ENCODE measurements around the gene TELO2.

TELO2 gene

GRCh38 chr16:1454561-1454960, 38.6 kb upstream of the TELO2 start:
- no peak for TF ChIP-seq ISL1 (CRISPR knock-in tag; IDR thresholded peaks at IDR 0.05)
- TF ChIP-seq, protein P1, sequence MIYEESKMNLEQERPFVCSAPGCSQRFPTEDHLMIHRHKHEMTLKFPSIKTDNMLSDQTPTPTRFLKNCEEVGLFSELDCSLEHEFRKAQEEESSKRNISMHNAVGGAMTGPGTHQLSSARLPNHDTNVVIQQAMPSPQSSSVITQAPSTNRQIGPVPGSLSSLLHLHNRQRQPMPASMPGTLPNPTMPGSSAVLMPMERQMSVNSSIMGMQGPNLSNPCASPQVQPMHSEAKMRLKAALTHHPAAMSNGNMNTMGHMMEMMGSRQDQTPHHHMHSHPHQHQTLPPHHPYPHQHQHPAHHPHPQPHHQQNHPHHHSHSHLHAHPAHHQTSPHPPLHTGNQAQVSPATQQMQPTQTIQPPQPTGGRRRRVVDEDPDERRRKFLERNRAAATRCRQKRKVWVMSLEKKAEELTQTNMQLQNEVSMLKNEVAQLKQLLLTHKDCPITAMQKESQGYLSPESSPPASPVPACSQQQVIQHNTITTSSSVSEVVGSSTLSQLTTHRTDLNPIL (CRISPR knock-in tag; IDR thresholded peaks at IDR 0.05; ENCODE audit: low read depth), result no peak
- no peak for TF ChIP-seq CSDC2 (CRISPR knock-in tag; IDR thresholded peaks at IDR 0.05)
- ATAC-seq, result no peak

DNA sequence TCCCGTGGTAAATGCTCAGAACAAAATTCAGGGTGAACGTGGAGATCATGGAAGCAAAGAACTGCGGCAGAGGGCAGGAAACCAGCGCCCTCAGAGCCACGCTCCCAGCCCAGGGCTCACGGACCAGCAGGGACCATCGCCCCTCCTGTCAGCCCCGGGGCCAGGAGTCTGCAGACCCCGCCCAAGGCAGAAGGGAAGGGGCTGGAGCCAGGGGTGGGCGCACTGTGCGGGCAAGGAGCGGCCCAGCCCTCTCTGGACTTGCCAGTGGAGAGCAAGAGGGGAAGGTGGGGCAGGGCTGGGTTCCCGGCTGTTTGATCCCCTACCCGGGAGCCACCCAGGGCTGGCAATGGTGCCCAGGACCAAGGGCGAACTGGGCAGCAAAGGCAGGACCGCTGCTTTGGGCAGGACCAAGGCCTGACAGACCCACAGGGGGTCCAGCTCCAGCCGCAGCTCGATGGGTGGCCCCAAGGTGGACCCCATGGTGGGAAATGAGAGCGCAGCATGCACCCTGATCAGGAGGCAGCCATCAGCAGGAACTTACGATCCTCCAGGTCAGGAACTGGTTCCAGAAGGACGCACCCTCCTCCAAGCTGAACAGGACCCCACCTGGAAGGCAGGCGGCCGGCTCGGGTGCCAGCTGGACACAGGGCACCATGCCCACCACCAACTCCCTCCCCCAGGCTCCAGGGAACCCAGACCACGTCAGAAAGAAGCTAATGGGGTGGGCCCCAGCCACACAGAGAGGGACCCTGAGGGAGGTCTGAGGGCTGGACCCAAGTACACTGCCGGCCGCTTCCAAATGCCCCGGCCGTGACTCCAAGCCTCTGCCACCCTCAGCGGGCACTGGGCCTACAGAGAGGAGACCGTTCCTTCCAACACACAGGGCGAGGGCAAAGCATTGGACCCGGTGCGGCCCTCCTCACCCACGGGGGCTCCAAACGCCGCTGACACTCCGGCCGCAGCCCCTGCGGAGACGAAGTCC, 37.7 kb upstream of the TELO2 start:
- TF ChIP-seq, protein P1 (CRISPR knock-in tag; IDR thresholded peaks at IDR 0.05; ENCODE audit: low read depth), result no peak
- TF ChIP-seq GLIS3 (CRISPR knock-in tag; IDR thresholded peaks at IDR 0.05), result no peak
- TF ChIP-seq ZFP30 (CRISPR knock-in tag; IDR thresholded peaks at IDR 0.05), result no peak
- TF ChIP-seq ZC3H10 (CRISPR knock-in tag; IDR thresholded peaks at IDR 0.05), result no peak
- no peak for TF ChIP-seq TOX (CRISPR knock-in tag; IDR thresholded peaks at IDR 0.05; ENCODE audit: borderline replicate concordance)
- no peak for TF ChIP-seq BACH2 (CRISPR knock-in tag; IDR thresholded peaks at IDR 0.05; ENCODE audit: borderline replicate concordance)
- TF ChIP-seq, protein P2, sequence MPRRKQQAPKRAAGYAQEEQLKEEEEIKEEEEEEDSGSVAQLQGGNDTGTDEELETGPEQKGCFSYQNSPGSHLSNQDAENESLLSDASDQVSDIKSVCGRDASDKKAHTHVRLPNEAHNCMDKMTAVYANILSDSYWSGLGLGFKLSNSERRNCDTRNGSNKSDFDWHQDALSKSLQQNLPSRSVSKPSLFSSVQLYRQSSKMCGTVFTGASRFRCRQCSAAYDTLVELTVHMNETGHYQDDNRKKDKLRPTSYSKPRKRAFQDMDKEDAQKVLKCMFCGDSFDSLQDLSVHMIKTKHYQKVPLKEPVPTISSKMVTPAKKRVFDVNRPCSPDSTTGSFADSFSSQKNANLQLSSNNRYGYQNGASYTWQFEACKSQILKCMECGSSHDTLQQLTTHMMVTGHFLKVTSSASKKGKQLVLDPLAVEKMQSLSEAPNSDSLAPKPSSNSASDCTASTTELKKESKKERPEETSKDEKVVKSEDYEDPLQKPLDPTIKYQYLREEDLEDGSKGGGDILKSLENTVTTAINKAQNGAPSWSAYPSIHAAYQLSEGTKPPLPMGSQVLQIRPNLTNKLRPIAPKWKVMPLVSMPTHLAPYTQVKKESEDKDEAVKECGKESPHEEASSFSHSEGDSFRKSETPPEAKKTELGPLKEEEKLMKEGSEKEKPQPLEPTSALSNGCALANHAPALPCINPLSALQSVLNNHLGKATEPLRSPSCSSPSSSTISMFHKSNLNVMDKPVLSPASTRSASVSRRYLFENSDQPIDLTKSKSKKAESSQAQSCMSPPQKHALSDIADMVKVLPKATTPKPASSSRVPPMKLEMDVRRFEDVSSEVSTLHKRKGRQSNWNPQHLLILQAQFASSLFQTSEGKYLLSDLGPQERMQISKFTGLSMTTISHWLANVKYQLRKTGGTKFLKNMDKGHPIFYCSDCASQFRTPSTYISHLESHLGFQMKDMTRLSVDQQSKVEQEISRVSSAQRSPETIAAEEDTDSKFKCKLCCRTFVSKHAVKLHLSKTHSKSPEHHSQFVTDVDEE (CRISPR knock-in tag; IDR thresholded peaks at IDR 0.05), result no peak
- no peak for TF ChIP-seq ZNF565 (CRISPR knock-in tag; conservative IDR thresholded peaks at IDR 0.05; ENCODE audit: low read depth)
- no peak for TF ChIP-seq SNAI2 (CRISPR knock-in tag; IDR thresholded peaks at IDR 0.05)
- TF ChIP-seq RARB (CRISPR knock-in tag; IDR thresholded peaks at IDR 0.05), result no peak
- no peak for TF ChIP-seq TCF4 (CRISPR knock-in tag; IDR thresholded peaks at IDR 0.05; ENCODE audit: borderline replicate concordance)
- no peak for TF ChIP-seq OSR1 (CRISPR knock-in tag; IDR thresholded peaks at IDR 0.05)
- TF ChIP-seq PPARA (CRISPR knock-in tag; IDR thresholded peaks at IDR 0.05; ENCODE audit: borderline replicate concordance), result no peak
- TF ChIP-seq ARNTL (CRISPR knock-in tag; IDR thresholded peaks at IDR 0.05; ENCODE audit: borderline replicate concordance, low read depth), result no peak
- no peak for TF ChIP-seq CSDC2 (CRISPR knock-in tag; IDR thresholded peaks at IDR 0.05)
- no peak for TF ChIP-seq ZNF70 (CRISPR knock-in tag; IDR thresholded peaks at IDR 0.05)
- TF ChIP-seq, protein P3, sequence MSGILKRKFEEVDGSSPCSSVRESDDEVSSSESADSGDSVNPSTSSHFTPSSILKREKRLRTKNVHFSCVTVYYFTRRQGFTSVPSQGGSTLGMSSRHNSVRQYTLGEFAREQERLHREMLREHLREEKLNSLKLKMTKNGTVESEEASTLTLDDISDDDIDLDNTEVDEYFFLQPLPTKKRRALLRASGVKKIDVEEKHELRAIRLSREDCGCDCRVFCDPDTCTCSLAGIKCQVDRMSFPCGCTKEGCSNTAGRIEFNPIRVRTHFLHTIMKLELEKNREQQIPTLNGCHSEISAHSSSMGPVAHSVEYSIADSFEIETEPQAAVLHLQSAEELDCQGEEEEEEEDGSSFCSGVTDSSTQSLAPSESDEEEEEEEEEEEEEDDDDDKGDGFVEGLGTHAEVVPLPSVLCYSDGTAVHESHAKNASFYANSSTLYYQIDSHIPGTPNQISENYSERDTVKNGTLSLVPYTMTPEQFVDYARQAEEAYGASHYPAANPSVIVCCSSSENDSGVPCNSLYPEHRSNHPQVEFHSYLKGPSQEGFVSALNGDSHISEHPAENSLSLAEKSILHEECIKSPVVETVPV (CRISPR knock-in tag; IDR thresholded peaks at IDR 0.05), result no peak
- ATAC-seq, result no peak

- no peak for ATAC-seq
- TF ChIP-seq ZNF565 (CRISPR knock-in tag; conservative IDR thresholded peaks at IDR 0.05; ENCODE audit: low read depth), result no peak
- TF ChIP-seq PPARA (CRISPR knock-in tag; IDR thresholded peaks at IDR 0.05; ENCODE audit: borderline replicate concordance), result no peak
- TF ChIP-seq ZNF70 (CRISPR knock-in tag; IDR thresholded peaks at IDR 0.05), result no peak
- TF ChIP-seq, protein P1 (CRISPR knock-in tag; IDR thresholded peaks at IDR 0.05; ENCODE audit: low read depth), result no peak
- TF ChIP-seq, protein P2 (CRISPR knock-in tag; IDR thresholded peaks at IDR 0.05), result no peak
- no peak for TF ChIP-seq ZFP3 (CRISPR knock-in tag; IDR thresholded peaks at IDR 0.05)
- TF ChIP-seq ZC3H10 (CRISPR knock-in tag; IDR thresholded peaks at IDR 0.05), result no peak
- no peak for TF ChIP-seq GLIS3 (CRISPR knock-in tag; IDR thresholded peaks at IDR 0.05)
- no peak for TF ChIP-seq ZFP30 (CRISPR knock-in tag; IDR thresholded peaks at IDR 0.05)
- TF ChIP-seq, protein P4, sequence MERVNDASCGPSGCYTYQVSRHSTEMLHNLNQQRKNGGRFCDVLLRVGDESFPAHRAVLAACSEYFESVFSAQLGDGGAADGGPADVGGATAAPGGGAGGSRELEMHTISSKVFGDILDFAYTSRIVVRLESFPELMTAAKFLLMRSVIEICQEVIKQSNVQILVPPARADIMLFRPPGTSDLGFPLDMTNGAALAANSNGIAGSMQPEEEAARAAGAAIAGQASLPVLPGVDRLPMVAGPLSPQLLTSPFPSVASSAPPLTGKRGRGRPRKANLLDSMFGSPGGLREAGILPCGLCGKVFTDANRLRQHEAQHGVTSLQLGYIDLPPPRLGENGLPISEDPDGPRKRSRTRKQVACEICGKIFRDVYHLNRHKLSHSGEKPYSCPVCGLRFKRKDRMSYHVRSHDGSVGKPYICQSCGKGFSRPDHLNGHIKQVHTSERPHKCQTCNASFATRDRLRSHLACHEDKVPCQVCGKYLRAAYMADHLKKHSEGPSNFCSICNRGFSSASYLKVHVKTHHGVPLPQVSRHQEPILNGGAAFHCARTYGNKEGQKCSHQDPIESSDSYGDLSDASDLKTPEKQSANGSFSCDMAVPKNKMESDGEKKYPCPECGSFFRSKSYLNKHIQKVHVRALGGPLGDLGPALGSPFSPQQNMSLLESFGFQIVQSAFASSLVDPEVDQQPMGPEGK (CRISPR knock-in tag; IDR thresholded peaks at IDR 0.05; ENCODE audit: borderline replicate concordance), result no peak
- TF ChIP-seq TOX (CRISPR knock-in tag; IDR thresholded peaks at IDR 0.05; ENCODE audit: borderline replicate concordance), result no peak
- no peak for TF ChIP-seq ESRRG (CRISPR knock-in tag; IDR thresholded peaks at IDR 0.05)
These were observed 36.2 kb upstream of the TELO2 start for GRCh38 chr16:1456951-1457350.
